ENCODE data around the gene RTF1. TPM values are rescaled to one million over a fixed set of nuclear protein-coding genes. Genes with fewer than 3 reads are reported as not detected.

The RTF1 gene
- total and polyA plus RNA-seq, 8 donors, result 8.8 to 47.9 (median 41.9) TPM

DNA sequence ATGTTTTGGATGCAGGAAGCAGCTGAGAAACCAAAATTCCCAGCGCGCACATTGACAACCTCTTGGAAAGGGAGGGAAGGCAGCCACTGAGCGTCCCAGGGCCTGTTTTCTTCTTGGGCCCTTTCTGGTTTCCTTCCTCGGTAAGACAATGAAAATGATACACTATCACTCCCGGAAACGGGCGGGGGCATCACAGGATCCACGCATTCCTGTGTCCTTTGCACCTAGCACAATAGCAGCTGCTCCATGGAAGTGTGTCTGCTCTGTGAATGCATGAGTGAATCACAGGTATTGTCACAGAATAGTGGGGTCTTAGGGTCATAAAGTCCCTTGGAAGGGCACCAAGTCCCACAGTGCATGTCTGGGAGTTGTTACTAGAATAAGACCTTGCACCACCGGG lies 70.5 kb downstream of the RTF1 start:
- peaks cover 0 to 19% (median 10%) of the 10 kb centered on the region in 4 donors for H3K36me3 ChIP-seq
- 62 to 70% (median 64%) methylated on average over 9 of the region's 9 CpGs for WGBS, 5 donors

DNA sequence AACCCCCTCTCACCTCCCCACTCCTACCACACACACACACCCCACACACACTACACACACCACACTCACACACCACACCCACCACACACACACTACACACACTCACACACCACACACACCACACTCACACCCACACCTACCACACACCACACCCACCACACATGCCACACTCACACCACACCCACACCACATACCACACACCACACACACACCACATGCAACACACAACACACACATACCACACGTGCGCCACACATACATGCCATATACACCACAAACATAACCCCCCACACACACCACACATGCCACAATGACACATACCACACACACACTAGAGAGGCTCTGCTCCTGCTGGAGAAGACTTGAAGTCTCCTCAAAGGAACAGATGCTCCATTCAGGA lies 70.9 kb downstream of the RTF1 start:
- DNase-seq, result no peak
- H3K4me1 ChIP-seq, result peaks cover 17 to 22% (median 19%) of the 10 kb centered on the region in 4 donors
- H3K9me3 ChIP-seq, result no peaks in the 10 kb centered on the region
- peaks cover 0 to 15% (median 6%) of the 10 kb centered on the region in 4 donors for H3K36me3 ChIP-seq
- H3K27ac ChIP-seq, result no peak overlapping the region
- intact Hi-C loops (cut with DNase I; ENCODE audit: low total_unique reads), result no loop called here
- TF ChIP-seq, protein P1, sequence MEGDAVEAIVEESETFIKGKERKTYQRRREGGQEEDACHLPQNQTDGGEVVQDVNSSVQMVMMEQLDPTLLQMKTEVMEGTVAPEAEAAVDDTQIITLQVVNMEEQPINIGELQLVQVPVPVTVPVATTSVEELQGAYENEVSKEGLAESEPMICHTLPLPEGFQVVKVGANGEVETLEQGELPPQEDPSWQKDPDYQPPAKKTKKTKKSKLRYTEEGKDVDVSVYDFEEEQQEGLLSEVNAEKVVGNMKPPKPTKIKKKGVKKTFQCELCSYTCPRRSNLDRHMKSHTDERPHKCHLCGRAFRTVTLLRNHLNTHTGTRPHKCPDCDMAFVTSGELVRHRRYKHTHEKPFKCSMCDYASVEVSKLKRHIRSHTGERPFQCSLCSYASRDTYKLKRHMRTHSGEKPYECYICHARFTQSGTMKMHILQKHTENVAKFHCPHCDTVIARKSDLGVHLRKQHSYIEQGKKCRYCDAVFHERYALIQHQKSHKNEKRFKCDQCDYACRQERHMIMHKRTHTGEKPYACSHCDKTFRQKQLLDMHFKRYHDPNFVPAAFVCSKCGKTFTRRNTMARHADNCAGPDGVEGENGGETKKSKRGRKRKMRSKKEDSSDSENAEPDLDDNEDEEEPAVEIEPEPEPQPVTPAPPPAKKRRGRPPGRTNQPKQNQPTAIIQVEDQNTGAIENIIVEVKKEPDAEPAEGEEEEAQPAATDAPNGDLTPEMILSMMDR (IDR thresholded peaks at IDR 0.05), result no peak
- TF ChIP-seq POLR2A (IDR thresholded peaks at IDR 0.05) (no peak), EP300 (IDR thresholded peaks at IDR 0.05) (no peak), POLR2AphosphoS5 (IDR thresholded peaks at IDR 0.05) (no peak)
- whole genome bisulfite sequencing, 5 donors, result 73 to 95% (median 89%) methylated on average over 2 of the region's 2 CpGs
- H3K27me3 ChIP-seq, result peaks cover 0 to 37% (median 4%) of the 10 kb centered on the region in 3 donors
- H3K4me3 ChIP-seq, result no peak overlapping the region

More for the DNA sequence above, 70.5 kb downstream of the RTF1 start:
- DNase-seq, result no peak
- intact Hi-C loops (cut with DNase I; ENCODE audit: low total_unique reads), result no loop called here
- Histone ChIP-seq H3K4me1 (peaks cover 13 to 22% (median 18%) of the 10 kb centered on the region in 4 donors), H3K27ac (no peak overlapping the region), H3K9me3 (no peaks in the 10 kb centered on the region), H3K27me3 (peaks cover 0 to 33% (median 1%) of the 10 kb centered on the region in 3 donors), H3K4me3 (no peak overlapping the region)
- TF ChIP-seq EP300 (IDR thresholded peaks at IDR 0.05), result no peak
- TF ChIP-seq POLR2A (IDR thresholded peaks at IDR 0.05), result no peak
- TF ChIP-seq, protein P1 (IDR thresholded peaks at IDR 0.05), result no peak
- no peak for TF ChIP-seq POLR2AphosphoS5 (IDR thresholded peaks at IDR 0.05)

DNA sequence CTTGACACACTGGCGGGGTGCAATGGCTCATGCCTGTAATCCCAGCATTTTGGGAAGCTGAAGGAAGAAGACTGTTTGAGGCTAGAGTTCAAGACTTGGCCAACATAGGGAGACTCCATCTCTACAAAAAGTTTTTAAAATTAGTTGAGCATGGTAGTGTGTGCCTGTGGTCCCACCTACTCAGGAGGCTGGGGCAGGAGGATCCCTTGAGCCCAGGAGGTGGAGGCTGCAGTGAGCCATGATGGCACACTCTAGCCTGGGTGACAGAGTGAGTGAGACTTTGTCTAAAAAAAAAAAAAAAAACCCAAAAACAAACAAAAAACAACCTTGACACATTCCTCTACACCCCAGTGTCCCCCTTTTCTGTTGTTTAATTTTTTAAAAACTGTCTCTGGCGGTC lies 72.7 kb downstream of the RTF1 start:
- H3K36me3 ChIP-seq, result no peaks in the 10 kb centered on the region
- H3K4me3 ChIP-seq, result no peak overlapping the region
- H3K4me1 ChIP-seq, result peaks cover 21 to 27% (median 22%) of the 10 kb centered on the region in 4 donors
- TF ChIP-seq, protein P1 (IDR thresholded peaks at IDR 0.05), result no peak
- TF ChIP-seq POLR2AphosphoS5 (IDR thresholded peaks at IDR 0.05) (no peak), POLR2A (IDR thresholded peaks at IDR 0.05) (no peak), EP300 (IDR thresholded peaks at IDR 0.05) (no peak)
- intact Hi-C loops (cut with DNase I; ENCODE audit: low total_unique reads), result no loop called here
- no peaks in the 10 kb centered on the region for H3K9me3 ChIP-seq
- 96 to 100% (median 98%) methylated on average over 2 of the region's 2 CpGs for WGBS, 5 donors
- peaks cover 0 to 51% (median 12%) of the 10 kb centered on the region in 3 donors for H3K27me3 ChIP-seq
- no peak overlapping the region for H3K27ac ChIP-seq
- DNase-seq, result no peak

DNA sequence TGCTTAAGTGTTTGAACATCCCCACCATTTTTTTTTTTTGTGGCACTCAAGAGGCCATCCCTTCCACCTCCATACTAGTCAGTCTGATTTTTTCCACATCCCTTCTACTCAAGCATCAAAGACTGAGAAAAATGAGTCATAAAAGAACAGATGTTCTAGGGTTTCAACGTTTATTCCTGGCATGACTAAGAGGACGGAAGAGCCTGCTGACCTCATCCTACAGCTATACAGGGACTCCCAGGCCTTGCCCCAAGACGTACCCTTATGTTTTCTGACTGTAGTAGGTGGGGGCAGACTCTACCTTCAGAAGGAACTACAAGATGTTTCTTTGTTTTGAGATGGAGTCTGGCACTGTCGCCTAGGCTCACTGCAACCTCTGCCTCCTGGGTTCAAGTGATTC lies 73.5 kb downstream of the RTF1 start:
- Histone ChIP-seq H3K27ac (no peak overlapping the region), H3K9me3 (no peaks in the 10 kb centered on the region), H3K27me3 (peaks cover 0 to 58% (median 18%) of the 10 kb centered on the region in 3 donors), H3K4me3 (no peak overlapping the region), H3K36me3 (no peaks in the 10 kb centered on the region), H3K4me1 (peaks cover 28 to 35% (median 29%) of the 10 kb centered on the region in 4 donors)
- TF ChIP-seq POLR2AphosphoS5 (IDR thresholded peaks at IDR 0.05), result no peak
- no peak for TF ChIP-seq POLR2A (IDR thresholded peaks at IDR 0.05)
- TF ChIP-seq, protein P1 (IDR thresholded peaks at IDR 0.05), result no peak
- no peak for TF ChIP-seq EP300 (IDR thresholded peaks at IDR 0.05)
- WGBS, 5 donors, result 51 to 69% (median 57%) methylated on average over 4 of the region's 4 CpGs
- no peak for DNase-seq
- intact Hi-C loops (cut with DNase I; ENCODE audit: low total_unique reads), result no loop called here
